GM23338 (cell line): ENCODE results near the gene RBM12. TPM values are rescaled to one million over a fixed set of nuclear protein-coding genes. Genes with fewer than 3 reads are reported as not detected.

Experiments
- ATAC-seq: fragments of 200-7000 bp; cut with Tn5 transposase; 3 replicates; pipeline ENCODE4 v1.9.1; 2020
- DNase-seq: peaks from one replicate; pipeline ENCODE4 v3.0.0-alpha.2; 2015; ENCODE audit warnings: low spot score
- H2AFZ ChIP-seq: fragments of 200-600 bp; sonication (generic); 2 replicates; pipeline ENCODE4 v1.8.0; 2016; ENCODE audit warnings: antibody characterized with exemption, mild to moderate bottlenecking, moderate library complexity
- H3F3A ChIP-seq: fragments of 200-600 bp; sonication (generic); replicated peaks from 2 replicates; pipeline ENCODE4 v1.8.0; 2017; ENCODE audit warnings: antibody characterized with exemption, mixed run types, low read depth
- H3K27ac ChIP-seq: fragments of 200-600 bp; sonication (generic); 2 replicates; pipeline ENCODE4 v1.6.1; 2016; ENCODE audit warnings: low read depth
- H3K27me3 ChIP-seq: fragments of 200-600 bp; sonication (generic); 2 replicates; pipeline ENCODE4 v1.8.0; 2016; ENCODE audit warnings: mild to moderate bottlenecking, mixed run types, moderate library complexity; ENCODE audit not compliant: insufficient read depth
- H3K36me3 ChIP-seq: fragments of 200-600 bp; sonication (generic); 2 replicates; pipeline ENCODE4 v1.8.0; 2016; ENCODE audit warnings: mild to moderate bottlenecking; ENCODE audit not compliant: insufficient read depth
- H3K4me1 ChIP-seq: fragments of 200-600 bp; sonication (generic); 2 replicates; pipeline ENCODE4 v1.8.0; 2016; ENCODE audit warnings: mild to moderate bottlenecking, moderate library complexity; ENCODE audit not compliant: insufficient read depth
- H3K4me2 ChIP-seq: fragments of 200-600 bp; sonication (generic); 2 replicates; pipeline ENCODE4 v1.7.1; 2017; ENCODE audit warnings: mixed run types
- H3K4me3 ChIP-seq: fragments of 200-600 bp; sonication (generic); 2 replicates; pipeline ENCODE4 v1.6.1; 2016; ENCODE audit warnings: mixed run types
- H3K79me2 ChIP-seq: fragments of 200-600 bp; sonication (generic); replicated peaks from 2 replicates; pipeline ENCODE4 v1.8.0; 2017; ENCODE audit warnings: mild to moderate bottlenecking; ENCODE audit not compliant: insufficient read depth
- H3K9me2 ChIP-seq: fragments of 200-600 bp; sonication (generic); 2 replicates; pipeline ENCODE4 v1.8.0; 2017; ENCODE audit not compliant: insufficient read depth
- H4K20me1 ChIP-seq: fragments of 200-600 bp; sonication (generic); replicated peaks from 2 replicates; pipeline ENCODE4 v1.8.0; 2017; ENCODE audit warnings: mild to moderate bottlenecking; ENCODE audit not compliant: insufficient read depth
- H3K27ac Mint-ChIP-seq: 2 replicates; pipeline ENCODE4 v1.8.0; 2020; ENCODE audit warnings: inconsistent platforms, mild to moderate bottlenecking, moderate library complexity, mixed read lengths
- H3K27me3 Mint-ChIP-seq: 3 replicates; pipeline ENCODE4 v1.8.0; 2022; ENCODE audit warnings: low read depth, mild to moderate bottlenecking, moderate library complexity, mixed read lengths, inconsistent platforms; ENCODE audit not compliant: insufficient read depth, poor library complexity
- H3K36me3 Mint-ChIP-seq: 3 replicates; pipeline ENCODE4 v1.8.0; 2021; ENCODE audit warnings: low read depth, mild to moderate bottlenecking, inconsistent platforms, moderate library complexity, mixed read lengths
- H3K4me1 Mint-ChIP-seq: 3 replicates; pipeline ENCODE4 v1.8.0; 2020; ENCODE audit warnings: mild to moderate bottlenecking, inconsistent platforms, mixed read lengths
- H3K4me3 Mint-ChIP-seq: 3 replicates; pipeline ENCODE4 v1.8.0; 2021; ENCODE audit warnings: moderate library complexity, mild to moderate bottlenecking, inconsistent platforms, mixed read lengths
- H3K9me3 Mint-ChIP-seq: 3 replicates; pipeline ENCODE4 v1.8.0; 2020; ENCODE audit warnings: moderate library complexity, mild to moderate bottlenecking, inconsistent platforms, mixed read lengths
- CREB1 ChIP-seq: fragments of 250-450 bp; sonication (Bioruptor Pico); IDR thresholded peaks from 2 replicates; pipeline ENCODE4 v1.5.0; 2020; ENCODE audit warnings: low read depth, mild to moderate bottlenecking, moderate library complexity
- CTCF ChIP-seq, 2 experiments: fragments of 200-600 bp in 1 of 2; sonication (generic) in 1 of 2; conservative IDR thresholded peaks; 2 replicates each; pipeline versions ENCODE4 v1.5.1 to v1.6.1; 2016 to 2017; ENCODE audit warnings: antibody characterized with exemption in 2 of 2, low read depth in 2 of 2, mild to moderate bottlenecking in 2 of 2, moderate library complexity in 1 of 2
- ETS1 ChIP-seq: IDR thresholded peaks from 2 replicates; pipeline ENCODE4 v1.6.1; 2016; ENCODE audit warnings: antibody characterized with exemption
- EZH2 ChIP-seq: fragments of 200-600 bp; sonication (generic); IDR thresholded peaks from one replicate; pipeline ENCODE4 v1.8.0; 2017; ENCODE audit warnings: antibody characterized with exemption, mild to moderate bottlenecking, low read depth; ENCODE audit not compliant: unreplicated experiment
- EZH2phosphoT487 ChIP-seq: fragments of 200-600 bp; sonication (generic); IDR thresholded peaks from one replicate; pipeline ENCODE4 v1.8.1; 2018; ENCODE audit warnings: antibody characterized with exemption; ENCODE audit not compliant: unreplicated experiment
- JUNB ChIP-seq: IDR thresholded peaks from one replicate; pipeline ENCODE4 v1.6.1; 2016; ENCODE audit warnings: antibody characterized with exemption; ENCODE audit not compliant: unreplicated experiment
- NANOG ChIP-seq: IDR thresholded peaks from 2 replicates; pipeline ENCODE4 v1.6.1; 2016; ENCODE audit warnings: antibody characterized with exemption, borderline replicate concordance
- POLR2AphosphoS5 ChIP-seq: IDR thresholded peaks from 2 replicates; pipeline ENCODE4 v1.6.1; 2016; ENCODE audit warnings: antibody characterized with exemption, low read depth
- REST ChIP-seq: IDR thresholded peaks from one replicate; pipeline ENCODE4 v1.6.1; 2018; ENCODE audit warnings: antibody characterized with exemption; ENCODE audit not compliant: unreplicated experiment
- STAT1 ChIP-seq: IDR thresholded peaks from one replicate; pipeline ENCODE4 v1.6.1; 2016; ENCODE audit warnings: antibody characterized with exemption; ENCODE audit not compliant: unreplicated experiment
- ZNF114 ChIP-seq: fragments of 250-450 bp; sonication (Bioruptor Pico); IDR thresholded peaks from 2 replicates; pipeline ENCODE4 v1.5.0; 2020; ENCODE audit warnings: mild to moderate bottlenecking, moderate library complexity
- ZNF331 ChIP-seq: fragments of 250-450 bp; sonication (Bioruptor Pico); IDR thresholded peaks from 2 replicates; pipeline ENCODE4 v1.5.0; 2020; ENCODE audit warnings: low read depth, mild to moderate bottlenecking, moderate library complexity
- ZNF462 ChIP-seq: fragments of 250-450 bp; sonication (Bioruptor Pico); IDR thresholded peaks from 2 replicates; pipeline ENCODE4 v1.5.0; 2020; ENCODE audit warnings: mild to moderate bottlenecking, moderate library complexity
- polyA plus RNA-seq: library from polyadenylated mRNA; unstranded; fragments of >200 nt; fragmentation: Nextera tagmentation; extraction: Ambion mirVana; gene quantifications from 2 replicates; pipeline ENCODE4 v1.2.1, GENCODE V29; 2016
- total RNA-seq: library from RNA; depleted of rRNA; stranded (reverse); fragments of >200 nt; shearing (Covaris generic); gene quantifications from 2 replicates; pipeline ENCODE4 v1.2.3, GENCODE V29; 2014

RBM12 gene
- total and polyA plus RNA-seq, 2 experiments from 2014 or later: 22.3 to 82.2 TPM

- ATAC-seq: no peak
- no peak overlapping the region for H3K4me2 ChIP-seq
- Mint-ChIP-seq H3K4me3 (no peak overlapping the region), H3K27ac (no peak overlapping the region), H3K9me3 (no peaks in the 10 kb centered on the region), H3K4me1 (peaks cover 14% of the 10 kb centered on the region), H3K36me3 (peaks cover 11% of the 10 kb centered on the region), H3K27me3 (peaks cover 31% of the 10 kb centered on the region)
- H4K20me1 ChIP-seq: no peaks in the 10 kb centered on the region; the same call in 1 of the 2 replicates
- H3K4me1 ChIP-seq: peaks cover 21% of the 10 kb centered on the region
- H2AFZ ChIP-seq: no peak overlapping the region
- no peaks in the 10 kb centered on the region for H3K79me2 ChIP-seq
- peaks cover 23% of the 10 kb centered on the region for H3F3A ChIP-seq
- no peak overlapping the region for H3K4me3 ChIP-seq
- no peak overlapping the region for H3K27ac ChIP-seq
- no peak for DNase-seq
- TF ChIP-seq NANOG (no peak), ETS1 (no peak), STAT1 (no peak), EZH2phosphoT487 (no peak), ZNF331 (CRISPR knock-in tag) (no peak), REST (no peak), ZNF114 (CRISPR knock-in tag) (no peak), EZH2 (no peak), CTCF (conservative IDR thresholded peaks at IDR 0.05; ENCODE audit: low read depth in 2 of 2) (no peak), CREB1 (CRISPR knock-in tag) (no peak), ZNF462 (CRISPR knock-in tag) (no peak), JUNB (no peak), POLR2AphosphoS5 (no peak)
- H3K36me3 ChIP-seq: peaks cover 12% of the 10 kb centered on the region
- no peaks in the 10 kb centered on the region for H3K9me2 ChIP-seq
- H3K27me3 ChIP-seq: peaks cover 11% of the 10 kb centered on the region
Measured at GRCh38 chr20:35620818-35621559, 43.7 kb downstream of the RBM12 start.
